Measurements from ENCODE around the gene KCNIP2.
"Not testable (repeated sequence)": the region's sequence is repeated elsewhere in the genome, so short reads cannot be mapped to it uniquely, and the experiment has no call there.

Gene KCNIP2

GRCh38 chr10:101829561-101830315 is 13.9 kb downstream of the KCNIP2 start:
- no peak for FAIRE-seq
- DNase-seq (ENCODE audit: insufficient read length, low spot score), result no peak

- no peak for FAIRE-seq
- DNase-seq (ENCODE audit: insufficient read length, low spot score), result no peak
Observed at GRCh38 chr10:101828766-101829551, 14.6 kb downstream of the KCNIP2 start.

GRCh38 chr10:101827919-101828600 is 15.5 kb downstream of the KCNIP2 start:
- FAIRE-seq (no peak), DNase-seq (ENCODE audit: insufficient read length, low spot score) (no peak)

- FAIRE-seq (no peak), DNase-seq (ENCODE audit: insufficient read length, low spot score) (no peak)
Observed at GRCh38 chr10:101826852-101827434, 16.7 kb downstream of the KCNIP2 start.

- FAIRE-seq, result no peak
- no peak for DNase-seq (ENCODE audit: insufficient read length, low spot score)
Observed at GRCh38 chr10:101824736-101825135, 18.9 kb downstream of the KCNIP2 start.

- no peak for DNase-seq (ENCODE audit: insufficient read length, low spot score)
- no peak for FAIRE-seq
Observed at GRCh38 chr10:101818872-101819633, 24.5 kb downstream of the KCNIP2 start.

- peak; percentile 97 for DNase-seq (ENCODE audit: insufficient read length, low spot score)
- peak; percentile 94 for FAIRE-seq
Observed at GRCh38 chr10:101818119-101818871, 25.3 kb downstream of the KCNIP2 start, which contains the start of gene OGA. Gene OGA (minus strand): TSS chr10:101818444. CDS start chr10:101818022, 422 bp downstream.

GRCh38 chr10:101817337-101818118 is 26.1 kb downstream of the KCNIP2 start:
- FAIRE-seq, result peak; percentile 59
- peak; percentile 80 for DNase-seq (ENCODE audit: insufficient read length, low spot score)

- FAIRE-seq (no peak), DNase-seq (ENCODE audit: insufficient read length, low spot score) (no peak)
Observed at GRCh38 chr10:101816913-101817336, 26.7 kb downstream of the KCNIP2 start.

- DNase-seq (ENCODE audit: insufficient read length, low spot score) (no peak), FAIRE-seq (no peak)
Observed at GRCh38 chr10:101816376-101816775, 27.2 kb downstream of the KCNIP2 start.

GRCh38 chr10:101814466-101815071 is 29.0 kb downstream of the KCNIP2 start:
- no peak for FAIRE-seq
- DNase-seq (ENCODE audit: insufficient read length, low spot score), result no peak

- no peak for DNase-seq (ENCODE audit: insufficient read length, low spot score)
- FAIRE-seq, result no peak
Observed at GRCh38 chr10:101812606-101813005, 31.0 kb downstream of the KCNIP2 start.

GRCh38 chr10:101807158-101807557 is 36.4 kb downstream of the KCNIP2 start:
- FAIRE-seq (no peak), DNase-seq (ENCODE audit: insufficient read length, low spot score) (no peak)

GRCh38 chr10:101803511-101803910 is 40.1 kb downstream of the KCNIP2 start:
- DNase-seq (ENCODE audit: insufficient read length, low spot score) (no peak), FAIRE-seq (no peak)

- DNase-seq (ENCODE audit: insufficient read length, low spot score), result no peak
- FAIRE-seq, result no peak
Observed at GRCh38 chr10:101797403-101798059, 46.1 kb downstream of the KCNIP2 start.

- FAIRE-seq, result no peak
- no peak for DNase-seq (ENCODE audit: insufficient read length, low spot score)
Observed at GRCh38 chr10:101793526-101793925, 50.1 kb downstream of the KCNIP2 start.

- FAIRE-seq (no peak), DNase-seq (ENCODE audit: insufficient read length, low spot score) (no peak)
Observed at GRCh38 chr10:101789686-101790085, 53.9 kb downstream of the KCNIP2 start.

GRCh38 chr10:101789231-101789630 is 54.4 kb downstream of the KCNIP2 start:
- DNase-seq (ENCODE audit: insufficient read length, low spot score); FAIRE-seq: not testable (repeated sequence)
